Mucosa of descending colon (tissue), 3 donors: Measurements from ENCODE around the gene PRTFDC1. TPM values are rescaled to one million over a fixed set of nuclear protein-coding genes. Genes with fewer than 3 reads are reported as not detected.

Experiments
- ATAC-seq: fragments of 200-7000 bp; cut with Tn5 transposase; one replicate; pipeline ENCODE4 v1.9.1; 2020; ENCODE audit warnings: mild to moderate bottlenecking, moderate library complexity
- DNase-seq, 3 donors: peaks; one replicate each; pipeline ENCODE4 v3.0.0-alpha.2; 2020
- H3K36me3 ChIP-seq: fragments of 200-600 bp; one replicate; pipeline ENCODE4 v1.8.0; 2021; ENCODE audit warnings: low read depth, mild to moderate bottlenecking
- H3K4me1 ChIP-seq: fragments of 200-600 bp; one replicate; pipeline ENCODE4 v1.8.0; 2021; ENCODE audit warnings: low read depth, mild to moderate bottlenecking
- H3K4me3 ChIP-seq: fragments of 200-600 bp; one replicate; pipeline ENCODE4 v1.8.0; 2021; ENCODE audit warnings: mild to moderate bottlenecking
- H3K9me3 ChIP-seq: fragments of 200-600 bp; one replicate; pipeline ENCODE4 v1.8.0; 2021; ENCODE audit warnings: mild to moderate bottlenecking
- intact Hi-C, 2 donors: fragments of 100-400 bp; cut with DNase I in 1 of 2; cut with micrococcal nuclease in 1 of 2; formaldehyde crosslinking; loops; one replicate each; pipeline versions ENCODE4 v1.11.0 to v1.11.1; 2022; cut with DNase I, micrococcal nuclease
- total RNA-seq, 3 donors: library from RNA; stranded (reverse); fragmentation: NEBNext Ultra II Directional in 2 of 3; extraction: Animal tissue kit (Norgen Biotek cat#: 25700) in 2 of 3; gene quantifications; one replicate each; pipeline versions ENCODE4 v1.2.1 to v1.2.4, GENCODE V29; 2021 to 2023
- TF ChIP-seq, protein P1 (sequence below): fragments of 200-600 bp; IDR thresholded peaks from one replicate; pipeline ENCODE4 v1.8.0; 2022; ENCODE audit warnings: antibody characterized with exemption, mild to moderate bottlenecking
- donor health status: DM: no; HTN: no; CAD: no; lungs with moderate emphysema.
- donor health status: DM: no; HTN: no; CAD: no.
- donor health status: DM: no; HTN: yes; CAD: no.

PRTFDC1 gene
- total RNA-seq, 3 donors from 2014 or later = 6.1 to 11.9 (median 6.9) TPM

DNA sequence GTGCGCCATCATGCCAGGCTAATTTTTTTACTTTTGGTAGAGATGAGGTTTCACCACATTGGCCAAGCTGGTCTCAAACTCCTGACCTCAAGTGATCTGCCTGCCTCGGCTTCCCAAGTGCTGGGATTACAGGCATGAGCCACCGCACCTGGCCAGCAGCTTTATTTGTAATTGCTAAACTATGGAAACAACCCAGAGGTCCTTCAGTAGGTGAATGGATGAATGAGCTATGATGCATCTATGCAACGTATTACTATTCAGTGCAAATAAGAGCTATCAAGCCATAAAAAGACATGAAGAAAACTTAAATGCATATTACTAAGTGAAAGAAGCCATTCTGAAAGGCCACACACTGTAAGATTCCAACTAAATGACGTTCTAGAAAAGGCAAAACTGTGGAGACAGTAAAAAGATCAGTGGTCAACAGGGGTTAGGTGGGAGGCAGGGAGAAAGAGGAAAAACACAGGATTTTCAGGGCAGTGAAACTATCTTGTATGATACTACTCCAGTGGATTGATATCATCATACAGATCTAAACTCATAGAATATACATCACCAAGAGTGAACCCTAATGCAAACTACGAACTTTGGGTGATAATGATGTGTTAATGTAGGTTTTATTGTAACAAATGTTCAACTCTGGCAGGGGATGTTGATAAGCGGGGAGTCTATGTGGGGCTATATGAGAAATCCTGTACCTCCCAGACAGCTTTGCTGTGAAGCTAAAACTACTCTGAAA is 66.7 kb downstream of the PRTFDC1 start:
- no peaks in the 10 kb centered on the region for H3K36me3 ChIP-seq
- H3K9me3 ChIP-seq = no peaks in the 10 kb centered on the region
- intact Hi-C loops = no loop called here
- ATAC-seq (no peak), DNase-seq (no peak)
- TF ChIP-seq, protein P1, sequence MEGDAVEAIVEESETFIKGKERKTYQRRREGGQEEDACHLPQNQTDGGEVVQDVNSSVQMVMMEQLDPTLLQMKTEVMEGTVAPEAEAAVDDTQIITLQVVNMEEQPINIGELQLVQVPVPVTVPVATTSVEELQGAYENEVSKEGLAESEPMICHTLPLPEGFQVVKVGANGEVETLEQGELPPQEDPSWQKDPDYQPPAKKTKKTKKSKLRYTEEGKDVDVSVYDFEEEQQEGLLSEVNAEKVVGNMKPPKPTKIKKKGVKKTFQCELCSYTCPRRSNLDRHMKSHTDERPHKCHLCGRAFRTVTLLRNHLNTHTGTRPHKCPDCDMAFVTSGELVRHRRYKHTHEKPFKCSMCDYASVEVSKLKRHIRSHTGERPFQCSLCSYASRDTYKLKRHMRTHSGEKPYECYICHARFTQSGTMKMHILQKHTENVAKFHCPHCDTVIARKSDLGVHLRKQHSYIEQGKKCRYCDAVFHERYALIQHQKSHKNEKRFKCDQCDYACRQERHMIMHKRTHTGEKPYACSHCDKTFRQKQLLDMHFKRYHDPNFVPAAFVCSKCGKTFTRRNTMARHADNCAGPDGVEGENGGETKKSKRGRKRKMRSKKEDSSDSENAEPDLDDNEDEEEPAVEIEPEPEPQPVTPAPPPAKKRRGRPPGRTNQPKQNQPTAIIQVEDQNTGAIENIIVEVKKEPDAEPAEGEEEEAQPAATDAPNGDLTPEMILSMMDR = no peak
- H3K4me3 ChIP-seq = no peak overlapping the region
- no peaks in the 10 kb centered on the region for H3K4me1 ChIP-seq

- TF ChIP-seq, protein P1 = no peak
- H3K4me1 ChIP-seq = no peaks in the 10 kb centered on the region
- H3K36me3 ChIP-seq = no peaks in the 10 kb centered on the region
- no peak for ATAC-seq
- no peak overlapping the region for H3K4me3 ChIP-seq
- H3K9me3 ChIP-seq = no peaks in the 10 kb centered on the region
- intact Hi-C loops = no loop called here
- no peak for DNase-seq
These were observed 67.6 kb downstream of the PRTFDC1 start for GRCh38 chr10:24884793-24885192.

GRCh38 chr10:24884316-24884715 is 68.1 kb downstream of the PRTFDC1 start:
- Histone ChIP-seq H3K9me3 (no peaks in the 10 kb centered on the region), H3K4me3 (no peak overlapping the region), H3K36me3 (no peaks in the 10 kb centered on the region), H3K4me1 (no peaks in the 10 kb centered on the region)
- ATAC-seq (no peak), DNase-seq (no peak)
- TF ChIP-seq, protein P1 = no peak
- intact Hi-C loops = no loop called here

- H3K4me1 ChIP-seq = no peaks in the 10 kb centered on the region
- ATAC-seq = no peak
- H3K36me3 ChIP-seq = no peaks in the 10 kb centered on the region
- DNase-seq = no peak
- H3K4me3 ChIP-seq = no peak overlapping the region
- no peaks in the 10 kb centered on the region for H3K9me3 ChIP-seq
- intact Hi-C loops = no loop called here
- TF ChIP-seq, protein P1 = no peak
These were observed 69.2 kb downstream of the PRTFDC1 start for GRCh38 chr10:24883176-24883575.

GRCh38 chr10:24882047-24882698 is 70.2 kb downstream of the PRTFDC1 start:
- peak in 1 of 3 donors; percentile 52 for DNase-seq
- Histone ChIP-seq H3K4me1 (no peaks in the 10 kb centered on the region), H3K36me3 (no peaks in the 10 kb centered on the region), H3K4me3 (no peak overlapping the region), H3K9me3 (no peaks in the 10 kb centered on the region)
- TF ChIP-seq, protein P1 = no peak
- intact Hi-C loops = no loop called here
- peak; percentile 43 for ATAC-seq
